ENCODE results near the gene FOXO6.

- TF ChIP-seq, protein P1, sequence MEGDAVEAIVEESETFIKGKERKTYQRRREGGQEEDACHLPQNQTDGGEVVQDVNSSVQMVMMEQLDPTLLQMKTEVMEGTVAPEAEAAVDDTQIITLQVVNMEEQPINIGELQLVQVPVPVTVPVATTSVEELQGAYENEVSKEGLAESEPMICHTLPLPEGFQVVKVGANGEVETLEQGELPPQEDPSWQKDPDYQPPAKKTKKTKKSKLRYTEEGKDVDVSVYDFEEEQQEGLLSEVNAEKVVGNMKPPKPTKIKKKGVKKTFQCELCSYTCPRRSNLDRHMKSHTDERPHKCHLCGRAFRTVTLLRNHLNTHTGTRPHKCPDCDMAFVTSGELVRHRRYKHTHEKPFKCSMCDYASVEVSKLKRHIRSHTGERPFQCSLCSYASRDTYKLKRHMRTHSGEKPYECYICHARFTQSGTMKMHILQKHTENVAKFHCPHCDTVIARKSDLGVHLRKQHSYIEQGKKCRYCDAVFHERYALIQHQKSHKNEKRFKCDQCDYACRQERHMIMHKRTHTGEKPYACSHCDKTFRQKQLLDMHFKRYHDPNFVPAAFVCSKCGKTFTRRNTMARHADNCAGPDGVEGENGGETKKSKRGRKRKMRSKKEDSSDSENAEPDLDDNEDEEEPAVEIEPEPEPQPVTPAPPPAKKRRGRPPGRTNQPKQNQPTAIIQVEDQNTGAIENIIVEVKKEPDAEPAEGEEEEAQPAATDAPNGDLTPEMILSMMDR (IDR thresholded peaks at IDR 0.05), result no peak
- TF ChIP-seq POLR2A (IDR thresholded peaks at IDR 0.05), result no peak
Measured at GRCh38 chr1:41370756-41371420, 9.7 kb downstream of the FOXO6 start.
